Panc1 (cell line): ENCODE measurements around the gene SFSWAP. TPM values are rescaled to one million over a fixed set of nuclear protein-coding genes. Genes with fewer than 3 reads are reported as not detected.
"Not testable (repeated sequence)": the region's sequence is repeated elsewhere in the genome, so short reads cannot be mapped to it uniquely, and the experiment has no call there.

ENCODE experiments used
- ATAC-seq: fragments of 200-7000 bp; cut with Tn5 transposase; 2 replicates; pipeline ENCODE4 v1.9.1; 2020; ENCODE audit warnings: mild to moderate bottlenecking, moderate library complexity
- Bru-seq: library from RNA; stranded (reverse); fragments of 400-500 nt; gene quantifications from one replicate; lab custom pipeline; 2021; lab: Mats Ljungman, UMichigan
- BruChase-seq, 2 experiments: library from RNA; stranded (reverse); fragments of 400-500 nt; gene quantifications; one replicate each; lab custom pipeline; 2021; lab: Mats Ljungman, UMichigan
- BruUV-seq: library from RNA; stranded (reverse); fragments of 400-500 nt; replicated peaks from 2 replicates; lab custom pipeline; 2021; lab: Mats Ljungman, UMichigan
- CTCF ChIA-PET: fragments of 300-600 bp; sonication (Branson Sonifier 250); formaldehyde crosslinking; loops from one replicate; lab custom pipeline; 2022; ENCODE audit warnings: antibody characterized with exemption; lab: Charles Lee
- POLR2A ChIA-PET: fragments of 300-600 bp; sonication (Branson Sonifier 250); formaldehyde crosslinking; loops from one replicate; lab custom pipeline; 2022; ENCODE audit warnings: antibody characterized with exemption; lab: Charles Lee
- DNase-seq: peaks from one replicate; pipeline ENCODE4 v3.0.0-alpha.2; 2010; ENCODE audit warnings: low read depth, low spot score
- H3K27ac ChIP-seq: 2 replicates; pipeline ENCODE4 v1.5.1; 2011; ENCODE audit warnings: mild to moderate bottlenecking, low read length, inconsistent platforms
- H3K27me3 ChIP-seq: fragments of 200-500 bp; sonication (Bioruptor generic); 2 replicates; pipeline ENCODE4 v1.6.0; 2014; ENCODE audit warnings: low read length, inconsistent platforms; ENCODE audit not compliant: control insufficient read depth, insufficient read depth
- H3K36me3 ChIP-seq: fragments of 200-500 bp; sonication (Bioruptor generic); 2 replicates; pipeline ENCODE4 v1.5.1; 2014; ENCODE audit warnings: inconsistent platforms, mild to moderate bottlenecking, low read length, moderate library complexity; ENCODE audit not compliant: control insufficient read depth, insufficient read depth
- H3K4me1 ChIP-seq: 2 replicates; pipeline ENCODE4 v1.5.1; 2011; ENCODE audit warnings: inconsistent platforms, mild to moderate bottlenecking, low read length, moderate library complexity; ENCODE audit not compliant: control insufficient read depth, insufficient read depth
- H3K4me3 ChIP-seq, 2 experiments: 2 replicates each; pipeline ENCODE4 v1.5.1; 2011 to 2012; ENCODE audit warnings: low read depth in 2 of 2, low read length in 2 of 2, mild to moderate bottlenecking in 2 of 2, inconsistent platforms in 1 of 2, moderate library complexity in 1 of 2
- H3K9me3 ChIP-seq: fragments of 200-500 bp; sonication (Bioruptor generic); 2 replicates; pipeline ENCODE4 v1.5.1; 2014; ENCODE audit warnings: low read depth, mild to moderate bottlenecking, inconsistent platforms, low read length, moderate library complexity; ENCODE audit not compliant: control insufficient read depth, insufficient read depth
- POLR2AphosphoS5 ChIP-seq: IDR thresholded peaks from 2 replicates; pipeline ENCODE4 v1.6.1; 2012; ENCODE audit warnings: mild to moderate bottlenecking, low read depth, low read length, moderate library complexity
- SIN3A ChIP-seq: IDR thresholded peaks from 2 replicates; pipeline ENCODE4 v1.6.1; 2012; ENCODE audit warnings: low read depth, mild to moderate bottlenecking, low read length, moderate library complexity, borderline replicate concordance; ENCODE audit not compliant: insufficient read depth
- TCF7L2 ChIP-seq: IDR thresholded peaks from 2 replicates; pipeline ENCODE4 v1.6.1; 2011; ENCODE audit warnings: mild to moderate bottlenecking, low read depth, low read length, inconsistent platforms
- in situ Hi-C: cut with HindIII; loops from 2 replicates; pipeline ENCODE4 v1.10.0; 2016; ENCODE audit warnings: low sequenced_read_pairs, low pct_unique_long_range_greater_than_20kb
- intact Hi-C: fragments of 100-400 bp; cut with micrococcal nuclease; formaldehyde crosslinking; loops from one replicate; pipeline ENCODE4 v1.10.0; 2022; ENCODE audit not compliant: unreplicated experiment
- long read RNA-seq: library from polyadenylated mRNA; unstranded; transcript quantifications from one replicate; pipeline ENCODE4 v2.0.0, GENCODE V29; 2021; ENCODE audit not compliant: unreplicated experiment
- polyA plus RNA-seq: library from polyadenylated mRNA; unstranded; fragments of >200 nt; gene quantifications from one replicate; pipeline ENCODE4 v1.2.1, GENCODE V29; 2012; ENCODE audit warnings: missing spikeins; ENCODE audit not compliant: insufficient read length
- total RNA-seq: library from RNA; stranded (reverse); gene quantifications from one replicate; pipeline ENCODE4 v1.2.1, GENCODE V29; 2021; ENCODE audit not compliant: unreplicated experiment
- TF ChIP-seq, protein P1 (sequence below), 2 experiments: IDR thresholded peaks; 2 replicates each; pipeline ENCODE4 v1.6.1; 2011 to 2012; ENCODE audit warnings: low read depth in 2 of 2, control low read depth in 1 of 2, low read length in 1 of 2, mild to moderate bottlenecking in 1 of 2, moderate library complexity in 1 of 2; ENCODE audit not compliant: insufficient read depth in 1 of 2
- TF ChIP-seq, protein P2 (sequence below): fragments of 450-650 bp; IDR thresholded peaks from 2 replicates; pipeline ENCODE4 v1.5.1; 2017; ENCODE audit warnings: mild to moderate bottlenecking

Gene SFSWAP
- total RNA-seq: 41.6 TPM
- 27.1 TPM for polyA plus RNA-seq
- percentile 85 among the genes with signal in this experiment for Bru-seq, nascent RNA
- percentile 78 among the genes with signal in this experiment for BruChase-seq, experiment 1, labeled RNA remaining after a 2-hour chase
- percentile 78 among the genes with signal in this experiment for BruChase-seq, experiment 2, labeled RNA remaining after a 6-hour chase
- long read RNA-seq, partial matches to known transcripts: 59 of 67 reads
- long read RNA-seq, other reads (novel, unspliced or antisense): 7 of 67 reads

DNA sequence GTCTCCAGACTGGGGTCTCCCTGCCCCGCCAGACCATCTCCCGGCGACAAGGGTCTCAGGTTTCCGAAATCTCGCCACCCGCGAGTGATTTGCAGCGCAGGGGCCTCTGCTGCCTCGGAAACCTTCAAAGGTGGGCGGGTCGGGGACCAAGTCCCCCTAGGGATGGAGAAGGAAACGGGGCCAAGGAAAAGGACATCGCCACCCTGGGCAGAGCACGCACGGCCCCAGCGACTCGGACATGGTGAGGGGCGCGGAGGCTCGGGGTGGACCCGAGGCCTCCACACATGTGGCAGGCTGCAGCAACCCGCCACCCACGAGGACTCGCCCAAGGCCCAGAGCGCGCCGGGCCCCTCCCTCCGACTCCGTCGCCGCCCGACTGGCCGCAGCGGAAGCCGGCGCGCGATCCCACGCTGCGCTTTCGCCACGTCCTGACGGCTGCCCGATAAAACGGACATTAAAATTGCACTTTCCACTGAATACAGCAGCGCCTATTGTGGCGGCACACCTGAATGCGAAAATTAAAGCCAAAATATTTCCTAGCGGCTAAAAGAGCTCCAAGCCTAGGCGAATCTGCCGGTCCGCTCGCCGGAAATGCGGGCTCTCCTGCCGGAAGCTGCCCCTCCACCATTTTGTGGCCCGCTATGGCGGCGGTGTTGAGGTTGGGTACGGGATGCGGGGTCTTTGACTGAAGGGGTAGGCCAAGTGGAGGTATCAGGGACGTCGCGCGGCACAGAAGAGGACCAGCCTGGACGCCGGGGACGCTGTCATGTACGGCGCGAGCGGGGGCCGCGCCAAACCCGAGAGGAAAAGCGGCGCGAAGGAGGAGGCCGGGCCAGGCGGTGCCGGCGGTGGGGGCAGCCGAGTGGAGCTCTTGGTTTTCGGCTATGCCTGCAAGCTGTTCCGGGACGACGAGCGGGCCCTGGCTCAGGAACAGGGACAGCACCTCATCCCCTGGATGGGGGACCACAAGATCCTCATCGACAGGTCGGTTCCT lies at the start of gene SFSWAP:
Gene SFSWAP, plus strand, starts transcription at position 627 of the 994 bp plus-strand sequence. Its CDS starts 140 bp downstream, at position 767.
- ChIA-PET CTCF (no interaction called here), POLR2A (no interaction called here)
- H3K36me3 ChIP-seq: peaks cover 17% of the 10 kb centered on the region
- intact Hi-C loops: no loop called here
- peak within 1 kb of the TSS; percentile 97 for H3K27ac ChIP-seq
- no peaks in the 10 kb centered on the region for H3K9me3 ChIP-seq
- peaks cover 14% of the 10 kb centered on the region for H3K4me1 ChIP-seq
- peak within 1 kb of the TSS; percentile 99 for H3K4me3 ChIP-seq
- TF ChIP-seq TCF7L2 (peak; percentile 56; the same call in 1 of the 2 replicates), SIN3A (0 out of 2 replicates have a peak, but pooled peaks have one; percentile 74), POLR2AphosphoS5 (peak; percentile 76)
- TF ChIP-seq, protein P1, sequence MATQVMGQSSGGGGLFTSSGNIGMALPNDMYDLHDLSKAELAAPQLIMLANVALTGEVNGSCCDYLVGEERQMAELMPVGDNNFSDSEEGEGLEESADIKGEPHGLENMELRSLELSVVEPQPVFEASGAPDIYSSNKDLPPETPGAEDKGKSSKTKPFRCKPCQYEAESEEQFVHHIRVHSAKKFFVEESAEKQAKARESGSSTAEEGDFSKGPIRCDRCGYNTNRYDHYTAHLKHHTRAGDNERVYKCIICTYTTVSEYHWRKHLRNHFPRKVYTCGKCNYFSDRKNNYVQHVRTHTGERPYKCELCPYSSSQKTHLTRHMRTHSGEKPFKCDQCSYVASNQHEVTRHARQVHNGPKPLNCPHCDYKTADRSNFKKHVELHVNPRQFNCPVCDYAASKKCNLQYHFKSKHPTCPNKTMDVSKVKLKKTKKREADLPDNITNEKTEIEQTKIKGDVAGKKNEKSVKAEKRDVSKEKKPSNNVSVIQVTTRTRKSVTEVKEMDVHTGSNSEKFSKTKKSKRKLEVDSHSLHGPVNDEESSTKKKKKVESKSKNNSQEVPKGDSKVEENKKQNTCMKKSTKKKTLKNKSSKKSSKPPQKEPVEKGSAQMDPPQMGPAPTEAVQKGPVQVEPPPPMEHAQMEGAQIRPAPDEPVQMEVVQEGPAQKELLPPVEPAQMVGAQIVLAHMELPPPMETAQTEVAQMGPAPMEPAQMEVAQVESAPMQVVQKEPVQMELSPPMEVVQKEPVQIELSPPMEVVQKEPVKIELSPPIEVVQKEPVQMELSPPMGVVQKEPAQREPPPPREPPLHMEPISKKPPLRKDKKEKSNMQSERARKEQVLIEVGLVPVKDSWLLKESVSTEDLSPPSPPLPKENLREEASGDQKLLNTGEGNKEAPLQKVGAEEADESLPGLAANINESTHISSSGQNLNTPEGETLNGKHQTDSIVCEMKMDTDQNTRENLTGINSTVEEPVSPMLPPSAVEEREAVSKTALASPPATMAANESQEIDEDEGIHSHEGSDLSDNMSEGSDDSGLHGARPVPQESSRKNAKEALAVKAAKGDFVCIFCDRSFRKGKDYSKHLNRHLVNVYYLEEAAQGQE (IDR thresholded peaks at IDR 0.05; ENCODE audit: insufficient read depth in 1 of 2, low read depth in 2 of 2, low read length in 1 of 2): no peak
- TF ChIP-seq, protein P2, sequence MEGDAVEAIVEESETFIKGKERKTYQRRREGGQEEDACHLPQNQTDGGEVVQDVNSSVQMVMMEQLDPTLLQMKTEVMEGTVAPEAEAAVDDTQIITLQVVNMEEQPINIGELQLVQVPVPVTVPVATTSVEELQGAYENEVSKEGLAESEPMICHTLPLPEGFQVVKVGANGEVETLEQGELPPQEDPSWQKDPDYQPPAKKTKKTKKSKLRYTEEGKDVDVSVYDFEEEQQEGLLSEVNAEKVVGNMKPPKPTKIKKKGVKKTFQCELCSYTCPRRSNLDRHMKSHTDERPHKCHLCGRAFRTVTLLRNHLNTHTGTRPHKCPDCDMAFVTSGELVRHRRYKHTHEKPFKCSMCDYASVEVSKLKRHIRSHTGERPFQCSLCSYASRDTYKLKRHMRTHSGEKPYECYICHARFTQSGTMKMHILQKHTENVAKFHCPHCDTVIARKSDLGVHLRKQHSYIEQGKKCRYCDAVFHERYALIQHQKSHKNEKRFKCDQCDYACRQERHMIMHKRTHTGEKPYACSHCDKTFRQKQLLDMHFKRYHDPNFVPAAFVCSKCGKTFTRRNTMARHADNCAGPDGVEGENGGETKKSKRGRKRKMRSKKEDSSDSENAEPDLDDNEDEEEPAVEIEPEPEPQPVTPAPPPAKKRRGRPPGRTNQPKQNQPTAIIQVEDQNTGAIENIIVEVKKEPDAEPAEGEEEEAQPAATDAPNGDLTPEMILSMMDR: no peak
- in situ Hi-C loops: no loop called here
- DNase-seq (peak; percentile 45), ATAC-seq (peak; percentile 96)
- no TSS peak for BruUV-seq
- no peaks in the 10 kb centered on the region for H3K27me3 ChIP-seq

DNA sequence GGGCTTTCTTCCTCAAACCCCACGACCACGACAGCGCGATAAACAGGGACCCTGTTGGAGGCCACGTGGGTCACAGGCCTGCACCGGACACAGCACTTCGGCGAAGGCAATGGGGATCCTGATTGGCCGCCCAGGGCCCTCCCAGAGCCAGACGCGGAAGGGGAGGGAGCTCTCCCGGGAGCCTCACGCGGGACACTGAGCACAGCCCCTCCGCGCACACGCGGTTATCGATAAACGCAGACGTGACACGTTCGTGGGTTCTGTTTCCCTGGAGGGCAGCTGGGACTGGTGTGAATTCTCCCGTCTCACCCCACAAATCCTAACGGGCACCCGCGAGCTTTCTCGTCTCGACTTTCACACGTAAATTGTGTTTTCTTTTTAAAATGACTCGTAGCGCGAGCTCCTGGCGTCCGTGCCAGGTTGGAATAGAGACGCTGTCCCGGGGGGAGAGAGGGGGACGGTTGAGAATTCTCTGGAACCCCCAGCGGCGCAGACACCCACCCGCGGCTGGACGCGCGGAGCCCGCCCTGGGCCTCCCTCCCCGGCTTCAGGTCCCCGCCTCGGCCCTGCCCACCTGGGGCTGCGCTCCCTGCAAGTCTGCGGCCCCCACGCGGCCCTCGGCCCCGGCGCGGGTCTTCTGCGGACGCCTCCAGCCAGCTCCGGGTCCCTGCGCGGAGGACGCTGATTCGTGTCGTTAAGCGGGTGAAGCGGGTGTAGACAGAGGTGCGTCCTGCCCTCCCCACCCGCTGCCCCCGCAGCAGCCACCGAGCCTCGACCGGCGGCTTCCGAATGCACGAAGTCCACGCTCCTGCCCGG lies 49.5 kb upstream of the SFSWAP start:
- H3K36me3 ChIP-seq, CTCF ChIA-PET, intact Hi-C loops, H3K27ac ChIP-seq, H3K4me1 ChIP-seq, in situ Hi-C loops, H3K9me3 ChIP-seq, DNase-seq, BruUV-seq, H3K27me3 ChIP-seq, ATAC-seq, POLR2A ChIA-PET, H3K4me3 ChIP-seq: not testable (repeated sequence)

DNA sequence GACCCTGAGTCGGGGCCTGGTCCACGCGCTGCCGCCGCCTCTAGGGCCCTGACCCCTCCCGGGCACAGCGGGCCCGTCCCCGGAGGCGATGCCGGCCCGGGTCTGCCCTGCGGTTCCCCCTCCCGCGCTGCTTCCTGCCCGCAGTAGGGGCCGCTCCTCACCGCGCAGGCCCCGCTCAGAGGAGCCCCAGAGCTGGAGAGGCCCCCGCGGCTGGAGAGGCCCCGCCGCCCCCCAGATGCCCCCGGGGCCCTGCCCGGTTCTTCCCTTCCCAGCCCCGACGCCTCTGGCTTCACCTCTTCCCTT lies 49.0 kb upstream of the SFSWAP start:
- intact Hi-C loops, CTCF ChIA-PET, H3K4me1 ChIP-seq, H3K27ac ChIP-seq, ATAC-seq, BruUV-seq, H3K27me3 ChIP-seq, H3K9me3 ChIP-seq, DNase-seq, H3K36me3 ChIP-seq, in situ Hi-C loops, POLR2A ChIA-PET, H3K4me3 ChIP-seq: not testable (repeated sequence)

DNA sequence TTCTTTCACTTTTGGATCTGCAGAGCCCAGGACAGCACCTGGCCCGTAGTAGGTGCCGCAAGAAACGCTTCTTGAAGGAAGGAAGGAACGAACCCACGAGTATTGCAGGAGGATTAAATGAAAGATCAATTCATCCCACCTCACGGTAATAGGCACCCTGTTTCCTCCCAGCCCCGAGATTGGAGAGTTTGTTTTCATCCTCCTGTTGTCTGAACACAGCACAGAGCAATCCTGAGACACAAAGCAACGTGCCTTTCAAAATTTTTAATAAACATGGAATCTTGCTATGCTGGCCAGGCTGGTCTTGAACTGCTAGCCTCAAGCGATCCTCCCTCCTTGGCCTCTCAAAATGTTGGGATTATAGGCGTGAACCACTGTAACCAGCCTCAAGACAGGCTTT lies 48.5 kb upstream of the SFSWAP start:
- ATAC-seq, H3K9me3 ChIP-seq, H3K4me1 ChIP-seq, DNase-seq, CTCF ChIA-PET, POLR2A ChIA-PET, H3K27me3 ChIP-seq, BruUV-seq, H3K4me3 ChIP-seq, H3K27ac ChIP-seq, intact Hi-C loops, in situ Hi-C loops, H3K36me3 ChIP-seq: not testable (repeated sequence)
